HCT116 (cell line): ENCODE results near the gene DMXL2. TPM values are rescaled to one million over a fixed set of nuclear protein-coding genes. Genes with fewer than 3 reads are reported as not detected.

ENCODE experiments used
- ATAC-seq: fragments of 200-7000 bp; cut with Tn5 transposase; 2 replicates; pipeline ENCODE4 v1.9.1; 2020; ENCODE audit warnings: mild to moderate bottlenecking, moderate library complexity
- BruUV-seq: library from RNA; stranded (reverse); fragments of 400-500 nt; replicated peaks from 2 replicates; lab custom pipeline; 2021; lab: Mats Ljungman, UMichigan
- CTCF ChIA-PET: fragments of 300-600 bp; sonication (Branson Sonifier 250); formaldehyde crosslinking; loops from one replicate; lab custom pipeline; 2021; ENCODE audit warnings: antibody characterized with exemption; lab: Charles Lee
- POLR2A ChIA-PET: fragments of 300-600, 350-600 bp; sonication (Branson Sonifier 250); formaldehyde crosslinking; loops from one replicate; lab custom pipeline; 2021; ENCODE audit warnings: antibody characterized with exemption; lab: Charles Lee
- RAD21 ChIA-PET, 2 experiments: fragments of 300-600 bp; sonication (Branson Sonifier 250); formaldehyde crosslinking; loops; one replicate each; lab custom pipeline; 2023; ENCODE audit warnings: low total read pairs in 2 of 2; ENCODE audit not compliant: uncharacterized antibody in 2 of 2, unreplicated experiment in 2 of 2, low non-redundant PET in 1 of 2; lab: Charles Lee
- DNase-seq: peaks from one replicate; pipeline ENCODE4 v3.0.0-alpha.2; 2010; ENCODE audit warnings: low read depth, low spot score
- H2AFZ ChIP-seq: fragments of 200-600 bp; shearing (Covaris generic), sonication (generic); 2 replicates; pipeline ENCODE4 v1.6.1; 2017; ENCODE audit warnings: low read depth, mixed run types, mixed read lengths, antibody characterized with exemption, low read length; ENCODE audit not compliant: poor library complexity, severe bottlenecking
- H3K27ac ChIP-seq: 2 replicates; pipeline ENCODE4 v1.5.1; 2012; ENCODE audit warnings: low read depth, low read length
- H3K27me3 ChIP-seq: fragments of 200-600 bp; sonication (generic); 2 replicates; pipeline ENCODE4 v1.6.1; 2016; ENCODE audit warnings: mixed run types, low read length, mixed read lengths; ENCODE audit not compliant: insufficient read depth
- H3K36me3 ChIP-seq, 2 experiments: fragments of 200-500 bp in 1 of 2; fragments of 200-600 bp in 1 of 2; sonication (Bioruptor generic) in 1 of 2; sonication (generic) in 1 of 2; 2 replicates each; pipeline versions ENCODE4 v1.5.1 to v1.6.1; 2014 to 2016; ENCODE audit warnings: low read length in 2 of 2, inconsistent platforms in 1 of 2, mixed read lengths in 1 of 2, mixed run types in 1 of 2; ENCODE audit not compliant: insufficient read depth in 2 of 2, control insufficient read depth in 1 of 2
- H3K4me1 ChIP-seq, 2 experiments: fragments of 200-600 bp in 1 of 2; sonication (generic) in 1 of 2; 2 replicates each; pipeline versions ENCODE4 v1.5.1 to v1.6.1; 2012 to 2017; ENCODE audit warnings: low read length in 2 of 2, inconsistent platforms in 1 of 2, mild to moderate bottlenecking in 1 of 2, mixed read lengths in 1 of 2, mixed run types in 1 of 2, moderate library complexity in 1 of 2; ENCODE audit not compliant: insufficient read depth in 2 of 2, control insufficient read depth in 1 of 2
- H3K4me2 ChIP-seq: fragments of 200-600 bp; sonication (generic); 2 replicates; pipeline ENCODE4 v1.6.1; 2017; ENCODE audit warnings: mixed run types, low read length, mixed read lengths
- H3K4me3 ChIP-seq, 2 experiments: fragments of 200-600 bp in 1 of 2; sonication (generic) in 1 of 2; replicated peaks in 1 of 2; 2 replicates each; pipeline ENCODE4 v1.5.1; 2011 to 2016; ENCODE audit warnings: low read length in 2 of 2, control low read depth in 1 of 2, low read depth in 1 of 2, mild to moderate bottlenecking in 1 of 2, mixed read lengths in 1 of 2, mixed run types in 1 of 2
- H3K79me2 ChIP-seq: fragments of 200-600 bp; sonication (generic); 2 replicates; pipeline ENCODE4 v1.6.1; 2017; ENCODE audit warnings: mild to moderate bottlenecking, mixed run types, low read length, moderate library complexity, mixed read lengths; ENCODE audit not compliant: insufficient read depth
- H3K9ac ChIP-seq: fragments of 200-600 bp; sonication (generic); 2 replicates; pipeline ENCODE4 v1.6.1; 2016; ENCODE audit warnings: low read length, mixed read lengths
- H3K9me2 ChIP-seq: fragments of 200-600 bp; sonication (generic), shearing (Covaris generic); 2 replicates; pipeline ENCODE4 v1.6.1; 2017; ENCODE audit warnings: mixed run types, mild to moderate bottlenecking, moderate library complexity; ENCODE audit not compliant: insufficient read depth
- H3K9me3 ChIP-seq, 2 experiments: fragments of 200-500 bp in 1 of 2; fragments of 200-600 bp in 1 of 2; sonication (Bioruptor generic) in 1 of 2; sonication (generic) in 1 of 2; 2 replicates each; pipeline ENCODE4 v1.6.1; 2014 to 2017; ENCODE audit warnings: low read length in 2 of 2, mixed read lengths in 2 of 2, inconsistent platforms in 1 of 2, low read depth in 1 of 2, mild to moderate bottlenecking in 1 of 2, mixed run types in 1 of 2, moderate library complexity in 1 of 2; ENCODE audit not compliant: control insufficient read depth in 1 of 2, insufficient read depth in 1 of 2
- H4K20me1 ChIP-seq: fragments of 200-600 bp; sonication (generic), shearing (Covaris generic); 2 replicates; pipeline ENCODE4 v1.6.1; 2017; ENCODE audit warnings: mixed run types, mild to moderate bottlenecking, moderate library complexity; ENCODE audit not compliant: insufficient read depth
- CEBPB ChIP-seq: IDR thresholded peaks from 2 replicates; pipeline ENCODE4 v1.6.1; 2012; ENCODE audit warnings: low read depth
- EGR1 ChIP-seq: IDR thresholded peaks from 2 replicates; pipeline ENCODE4 v1.6.1; 2012; ENCODE audit warnings: low read depth
- FOSL1 ChIP-seq: IDR thresholded peaks from 2 replicates; pipeline ENCODE4 v1.6.1; 2012; ENCODE audit warnings: low read depth
- JUND ChIP-seq: IDR thresholded peaks from 2 replicates; pipeline ENCODE4 v1.6.1; 2012
- POLR2A ChIP-seq: IDR thresholded peaks from 2 replicates; pipeline ENCODE4 v1.7.0; 2011; ENCODE audit warnings: borderline replicate concordance; ENCODE audit not compliant: insufficient read depth, insufficient read length; ENCODE audit errors: extremely low read depth
- RAD21 ChIP-seq: IDR thresholded peaks from 2 replicates; pipeline ENCODE4 v1.6.1; 2012; ENCODE audit warnings: low read depth, mild to moderate bottlenecking
- SP1 ChIP-seq: IDR thresholded peaks from 2 replicates; pipeline ENCODE4 v1.6.1; 2012; ENCODE audit warnings: low read depth
- SRF ChIP-seq: IDR thresholded peaks from 2 replicates; pipeline ENCODE4 v1.6.1; 2012; ENCODE audit warnings: low read depth
- TCF7L2 ChIP-seq: IDR thresholded peaks from 2 replicates; pipeline ENCODE4 v1.7.0; 2011; ENCODE audit warnings: borderline replicate concordance, inconsistent platforms; ENCODE audit not compliant: insufficient read depth, insufficient read length; ENCODE audit errors: extremely low read depth
- YY1 ChIP-seq: IDR thresholded peaks from 2 replicates; pipeline ENCODE4 v1.6.1; 2011; ENCODE audit warnings: low read length, low read depth, moderate library complexity, mild to moderate bottlenecking; ENCODE audit not compliant: insufficient replicate concordance; ENCODE audit errors: extremely low read depth
- ZNF274 ChIP-seq: fragments of 200-500 bp; sonication (Bioruptor generic); IDR thresholded peaks from 2 replicates; pipeline ENCODE4 v1.6.1; 2014; ENCODE audit warnings: mild to moderate bottlenecking, low read depth, low read length, inconsistent platforms
- intact Hi-C: fragments of 100-400 bp; cut with micrococcal nuclease; formaldehyde crosslinking; loops from 2 replicates; pipeline ENCODE4 v1.10.0; 2022
- total RNA-seq: library from RNA; stranded (reverse); gene quantifications from one replicate; pipeline ENCODE4 v1.2.1, GENCODE V29; 2021; ENCODE audit not compliant: unreplicated experiment
- TF ChIP-seq, protein P1 (sequence below): IDR thresholded peaks from 2 replicates; pipeline ENCODE4 v1.6.1; 2012

Gene DMXL2
- total RNA-seq, 1 experiment from 2014 or later, result 21.5 TPM

DNA sequence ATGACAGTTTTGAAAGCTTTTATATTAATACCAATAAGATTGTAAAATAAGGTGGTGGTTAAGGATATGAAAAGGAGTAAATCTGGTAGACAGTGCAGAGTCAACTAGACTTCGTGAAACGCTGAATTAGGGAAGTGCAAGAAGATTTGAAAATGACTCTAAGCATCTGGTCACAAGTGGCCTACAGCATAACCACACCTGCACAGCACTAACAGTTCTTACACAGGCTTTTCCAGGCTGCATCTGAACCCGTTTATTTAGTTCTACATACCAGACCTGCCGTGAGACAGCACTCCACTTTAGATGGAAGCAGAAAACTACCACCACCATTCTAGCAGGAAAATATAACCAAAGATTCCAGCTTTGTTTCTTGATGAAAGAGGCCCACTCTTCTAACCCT, 1.9 kb downstream of the DMXL2 start:
- no peak for ATAC-seq
- no peak for TF ChIP-seq SRF
- no peak for TF ChIP-seq SP1
- no peak for TF ChIP-seq ZNF274
- TF ChIP-seq, protein P1, sequence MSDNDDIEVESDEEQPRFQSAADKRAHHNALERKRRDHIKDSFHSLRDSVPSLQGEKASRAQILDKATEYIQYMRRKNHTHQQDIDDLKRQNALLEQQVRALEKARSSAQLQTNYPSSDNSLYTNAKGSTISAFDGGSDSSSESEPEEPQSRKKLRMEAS, result no peak
- no peak for TF ChIP-seq CEBPB
- TF ChIP-seq EGR1, result no peak
- no peak for TF ChIP-seq POLR2A
- TF ChIP-seq YY1, result no peak
- TF ChIP-seq FOSL1, result no peak
- TF ChIP-seq TCF7L2, result no peak
- no peak for TF ChIP-seq JUND
- CTCF ChIA-PET, result interaction anchor here (1.2 to 3.5 kb wide), 2 partner anchors 84 to 156 kb away, joined by 4 to 15 read pairs; no protein-coding TSS in a partner anchor
- H3K4me3 ChIP-seq, result peak overlapping the region in 1 of 2 experiments; percentile 83; a peak in 1 of 4 replicates
- no TSS peak for BruUV-seq
- H3K36me3 ChIP-seq, result 0 out of 4 replicates have a peak, but pooled peaks cover 0 to under 1% of the 10 kb centered on the region in 2 experiments
- peaks cover 10 to 22% of the 10 kb centered on the region in 2 experiments for H3K4me1 ChIP-seq
- H3K9ac ChIP-seq, result peak overlapping the region; percentile 82; the same call in 1 of the 2 replicates
- POLR2A ChIA-PET, result no interaction called here
- RAD21 ChIA-PET, result no interaction called here
- no peak overlapping the region for H3K27ac ChIP-seq
- H4K20me1 ChIP-seq, result no peaks in the 10 kb centered on the region
- H3K4me2 ChIP-seq, result peak overlapping the region; percentile 89
- no peaks in the 10 kb centered on the region for H3K9me2 ChIP-seq
- intact Hi-C loops, result no loop called here
- DNase-seq, result no peak
- H3K9me3 ChIP-seq, result no peaks in the 10 kb centered on the region
- no peaks in the 10 kb centered on the region for H3K27me3 ChIP-seq
- H3K79me2 ChIP-seq, result peaks cover 41% of the 10 kb centered on the region
- no peak overlapping the region for H2AFZ ChIP-seq

DNA sequence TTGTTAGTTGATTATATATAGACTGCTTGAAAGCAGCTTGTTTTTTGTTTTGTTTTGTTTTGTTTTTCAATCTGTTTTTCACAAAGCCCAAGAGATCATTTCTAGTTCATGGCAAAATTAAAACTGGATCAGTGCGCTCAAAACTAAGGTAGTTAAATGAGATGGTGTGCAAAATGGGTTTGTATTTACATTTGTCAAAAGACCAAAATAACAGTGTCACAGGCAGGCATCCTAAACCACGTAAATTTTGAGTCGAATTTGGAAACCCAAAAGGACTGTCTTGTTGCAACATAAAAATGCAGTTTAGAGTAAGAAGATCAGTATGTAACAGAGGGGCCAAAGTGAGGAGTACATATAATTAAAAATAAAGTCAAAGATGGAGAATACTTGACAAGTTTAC, 2.4 kb downstream of the DMXL2 start:
- H2AFZ ChIP-seq, result no peak overlapping the region
- H3K27ac ChIP-seq, result no peak overlapping the region
- no peak overlapping the region for H3K4me2 ChIP-seq
- intact Hi-C loops, result no loop called here
- CTCF ChIA-PET, result interaction anchor here (1.2 to 3.5 kb wide), 2 partner anchors 83 to 156 kb away, joined by 4 to 15 read pairs; no protein-coding TSS in a partner anchor
- no peak for ATAC-seq
- H3K36me3 ChIP-seq, result peaks cover 0 to 6% of the 10 kb centered on the region in 2 experiments; a peak in 1 of 4 replicates
- RAD21 ChIA-PET, result no interaction called here
- BruUV-seq, result no TSS peak
- no peak overlapping the region for H3K9ac ChIP-seq
- DNase-seq, result no peak
- no peak for TF ChIP-seq RAD21
- no peak for TF ChIP-seq EGR1
- TF ChIP-seq SP1, result no peak
- no peak for TF ChIP-seq YY1
- H3K9me3 ChIP-seq, result no peaks in the 10 kb centered on the region
- POLR2A ChIA-PET, result no interaction called here
- peaks cover 10 to 22% of the 10 kb centered on the region in 2 experiments for H3K4me1 ChIP-seq
- no peaks in the 10 kb centered on the region for H4K20me1 ChIP-seq
- no peaks in the 10 kb centered on the region for H3K27me3 ChIP-seq
- no peak overlapping the region for H3K4me3 ChIP-seq
- H3K9me2 ChIP-seq, result no peaks in the 10 kb centered on the region
- H3K79me2 ChIP-seq, result peaks cover 41% of the 10 kb centered on the region
